ENCODE data around the gene CMKLR1.

CMKLR1 gene, protein sequence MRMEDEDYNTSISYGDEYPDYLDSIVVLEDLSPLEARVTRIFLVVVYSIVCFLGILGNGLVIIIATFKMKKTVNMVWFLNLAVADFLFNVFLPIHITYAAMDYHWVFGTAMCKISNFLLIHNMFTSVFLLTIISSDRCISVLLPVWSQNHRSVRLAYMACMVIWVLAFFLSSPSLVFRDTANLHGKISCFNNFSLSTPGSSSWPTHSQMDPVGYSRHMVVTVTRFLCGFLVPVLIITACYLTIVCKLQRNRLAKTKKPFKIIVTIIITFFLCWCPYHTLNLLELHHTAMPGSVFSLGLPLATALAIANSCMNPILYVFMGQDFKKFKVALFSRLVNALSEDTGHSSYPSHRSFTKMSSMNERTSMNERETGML

DNA sequence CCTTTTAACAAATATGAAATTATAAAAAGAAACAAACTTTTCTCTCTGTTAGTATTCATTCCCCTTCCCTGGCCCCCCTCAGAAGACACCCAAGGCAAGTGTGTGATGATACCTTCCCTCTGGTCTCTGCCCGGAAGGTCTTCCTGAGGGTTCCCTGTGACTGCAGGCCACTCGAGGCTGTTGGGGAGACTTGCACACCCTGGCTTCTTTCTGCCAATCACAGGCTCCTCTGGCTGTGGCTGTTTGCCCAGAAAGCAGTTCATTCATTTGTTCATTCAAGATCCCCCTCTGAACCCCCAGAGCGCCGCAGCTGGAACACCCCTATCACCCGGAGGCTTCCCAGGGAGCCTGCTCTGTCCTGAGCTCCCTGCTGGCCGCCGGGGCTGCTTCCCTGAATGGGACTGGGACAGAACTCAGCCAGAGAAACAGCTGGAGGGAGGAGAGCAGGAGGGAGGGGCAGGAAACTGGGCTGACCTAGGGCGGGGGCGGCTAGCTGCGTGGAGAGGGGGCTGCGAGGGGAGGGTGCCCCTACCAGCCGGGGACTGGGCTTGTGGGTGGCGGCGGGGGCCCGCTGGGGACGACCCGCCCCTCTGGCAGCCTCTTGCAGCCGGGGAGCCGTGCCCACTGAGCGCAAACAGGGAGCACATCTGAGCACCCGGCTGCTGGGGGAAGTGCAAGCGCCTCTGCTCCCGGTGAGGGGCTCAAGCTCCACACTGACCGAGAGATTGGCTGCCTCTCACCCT, at the start of gene CMKLR1:
CMKLR1 (minus strand) TSS at position 397 of the 743 bp plus-strand sequence. CDS start 45,720 bp downstream, outside the sequence.
- DNase-seq: no peak

DNA sequence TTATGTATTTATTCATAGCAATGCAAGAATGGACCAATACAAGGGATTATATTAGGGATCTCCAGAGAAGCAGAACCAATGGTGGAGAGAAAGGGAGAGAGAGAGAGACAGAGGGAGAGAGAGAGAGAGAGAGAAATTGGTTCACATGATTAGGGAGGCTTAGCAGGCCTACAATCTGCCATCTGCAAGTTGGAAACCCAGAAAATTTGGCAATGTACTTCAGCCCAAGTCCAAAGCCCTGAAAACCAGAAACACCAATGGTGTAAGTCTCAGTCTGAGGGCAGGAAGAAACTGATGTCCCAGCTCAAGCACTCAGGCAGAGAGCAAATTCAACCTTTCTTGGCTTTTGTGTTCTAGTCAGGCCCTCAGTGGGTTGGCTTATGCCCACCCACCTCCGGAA, 48.7 kb upstream of the CMKLR1 start:
- no peak for DNase-seq

DNA sequence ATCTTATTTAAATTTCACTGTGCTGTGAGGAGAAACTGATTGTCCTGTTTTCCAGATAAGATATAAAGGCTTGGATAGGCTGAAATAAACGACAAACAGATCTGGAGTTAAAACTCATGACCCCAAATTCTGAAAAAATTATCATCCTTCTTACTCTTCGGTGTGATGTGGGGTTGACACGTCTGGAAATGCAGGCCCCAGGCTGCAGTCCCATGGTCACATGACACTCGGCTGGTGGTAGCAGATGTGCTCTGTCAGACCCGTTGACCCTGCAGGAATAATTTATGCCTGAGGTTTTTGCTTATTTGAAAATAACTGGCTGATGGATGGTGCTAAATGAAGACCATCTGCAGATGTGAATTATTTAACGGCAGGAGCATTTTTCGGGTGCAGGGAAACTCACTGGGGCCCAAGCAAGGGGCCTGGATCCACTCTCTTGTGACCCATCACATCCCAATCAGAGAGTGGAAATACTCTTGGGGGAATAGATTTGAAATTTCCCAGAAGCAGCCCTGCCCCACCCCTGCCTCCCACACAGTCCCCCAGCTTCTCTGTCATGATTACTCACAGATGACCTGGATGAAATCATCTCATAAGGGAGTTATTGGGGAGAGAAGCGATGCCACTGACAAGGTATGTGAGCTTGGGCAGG, 47.7 kb upstream of the CMKLR1 start:
- DNase-seq: no peak

DNA sequence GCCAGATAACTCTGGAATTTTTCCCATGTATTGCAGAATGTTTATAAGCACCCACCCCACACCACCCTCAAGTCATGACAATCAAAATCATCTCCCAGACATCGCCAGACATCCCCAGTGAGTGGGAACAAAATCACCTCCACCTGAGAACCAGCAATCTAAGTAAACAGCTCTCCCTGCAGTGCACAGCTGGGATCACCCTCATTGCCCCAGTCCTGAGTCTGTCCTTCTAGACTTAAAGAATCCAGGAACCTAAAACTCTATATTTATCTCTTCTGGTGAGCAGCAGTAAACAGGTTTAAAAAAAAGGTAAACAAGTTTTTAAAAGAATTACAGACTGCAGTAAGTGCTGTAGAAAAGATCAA, 43.3 kb upstream of the CMKLR1 start:
- no peak for DNase-seq

DNA sequence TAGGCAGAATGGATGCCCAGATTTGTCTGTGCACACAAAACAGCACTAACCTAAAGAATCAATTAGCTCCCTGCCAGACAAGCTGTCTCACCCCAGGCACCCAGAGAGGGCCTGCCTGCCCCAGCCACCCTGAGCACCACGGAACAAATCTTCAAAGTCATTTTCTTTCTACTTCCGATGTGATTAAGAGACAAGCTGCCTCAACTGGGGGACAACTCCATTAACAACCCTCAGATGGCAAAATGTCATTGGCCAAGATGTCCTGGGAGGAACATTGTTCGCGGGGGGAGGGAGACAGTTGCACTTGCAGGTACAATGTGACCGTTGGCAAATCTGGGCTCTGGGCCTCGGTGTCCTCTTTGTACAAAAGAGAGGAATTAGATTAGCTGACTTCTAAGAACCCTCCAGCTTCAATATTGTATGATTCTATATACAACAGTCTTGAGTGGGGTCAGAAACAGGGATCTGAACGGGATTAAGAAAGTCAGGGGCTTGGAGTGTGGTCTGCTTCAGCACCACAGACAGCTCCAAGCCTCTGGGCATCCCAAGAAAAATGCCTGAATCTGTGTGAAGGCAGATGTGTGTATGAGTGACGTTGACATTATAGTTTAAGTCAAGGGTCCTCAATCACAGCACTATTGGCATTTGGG, 42.8 kb upstream of the CMKLR1 start:
- DNase-seq: no peak

DNA sequence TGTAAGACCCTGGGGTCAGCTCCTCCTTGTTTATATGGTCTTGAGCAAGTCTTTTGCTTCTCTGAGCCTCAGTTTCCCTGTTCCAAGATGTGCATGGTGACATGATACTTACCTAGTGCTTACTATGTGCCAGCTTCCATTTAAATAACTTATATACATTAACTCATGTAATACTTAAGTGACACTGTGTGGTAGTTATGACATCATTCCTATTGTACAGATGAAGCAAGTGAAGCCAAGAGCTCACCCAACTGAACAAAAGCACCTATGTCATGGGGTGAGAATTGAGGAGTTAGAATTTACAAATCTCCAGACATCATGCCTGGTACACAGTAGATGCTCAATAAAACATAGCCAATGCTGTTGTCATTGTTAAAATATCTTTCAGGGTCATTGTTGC, 41.3 kb upstream of the CMKLR1 start:
- no peak for DNase-seq

DNA sequence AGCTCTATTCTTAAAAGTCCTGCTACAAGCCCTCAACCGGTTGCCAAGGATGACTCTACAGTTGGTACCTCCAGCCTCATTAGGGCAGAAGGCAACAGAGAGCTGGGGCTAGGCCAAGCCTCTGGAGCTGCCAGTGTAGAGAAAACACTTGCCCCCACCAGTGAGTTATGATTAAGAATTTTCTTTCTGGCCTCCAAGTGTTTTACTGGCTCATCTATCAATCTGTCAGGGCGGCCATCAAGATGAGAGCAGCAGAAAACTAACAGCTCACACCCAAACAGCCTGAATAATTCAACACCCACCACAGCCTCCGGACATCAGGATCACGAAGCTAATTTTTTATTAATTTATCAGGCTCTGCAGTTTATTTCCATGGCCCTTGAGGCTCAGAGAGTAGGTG, 40.7 kb upstream of the CMKLR1 start:
- DNase-seq: no peak

DNA sequence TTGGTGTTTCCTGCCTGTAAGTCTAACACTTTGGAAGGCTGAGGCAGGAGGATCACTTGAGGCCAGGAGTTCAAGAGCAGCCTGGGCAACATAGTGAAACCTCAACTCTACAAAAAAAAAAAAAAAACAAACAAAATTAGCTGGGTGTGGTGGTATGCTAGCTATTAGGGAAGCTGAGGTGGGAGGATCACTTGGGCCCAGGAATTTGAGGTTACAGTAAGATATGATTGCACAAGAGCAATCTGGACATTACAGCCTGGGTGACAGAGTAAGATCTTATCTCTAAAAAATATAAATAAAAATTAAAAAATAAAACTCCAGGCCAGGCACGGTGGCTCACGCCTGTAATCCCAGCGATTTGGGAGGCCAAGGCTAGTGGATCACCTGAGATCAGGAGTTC, 39.8 kb upstream of the CMKLR1 start:
- DNase-seq: no peak

DNA sequence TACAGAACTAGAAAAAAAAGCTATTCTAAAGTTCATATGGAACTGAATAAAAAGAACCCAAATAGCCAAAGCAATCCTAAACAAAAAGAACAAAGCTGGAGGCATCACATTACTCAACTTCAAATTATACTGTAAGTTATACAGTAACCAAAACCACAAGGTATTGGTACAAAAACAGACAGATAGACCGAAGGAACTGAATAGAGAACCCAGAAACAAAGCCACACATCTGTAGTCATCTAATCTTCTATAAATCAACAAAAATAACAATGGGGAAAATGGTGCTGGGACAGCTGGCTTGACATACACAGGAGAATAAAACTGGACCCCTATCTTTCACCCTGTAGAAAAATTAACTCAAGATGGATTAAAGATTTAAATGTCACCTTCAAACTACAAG, 38.1 kb upstream of the CMKLR1 start:
- DNase-seq: no peak

DNA sequence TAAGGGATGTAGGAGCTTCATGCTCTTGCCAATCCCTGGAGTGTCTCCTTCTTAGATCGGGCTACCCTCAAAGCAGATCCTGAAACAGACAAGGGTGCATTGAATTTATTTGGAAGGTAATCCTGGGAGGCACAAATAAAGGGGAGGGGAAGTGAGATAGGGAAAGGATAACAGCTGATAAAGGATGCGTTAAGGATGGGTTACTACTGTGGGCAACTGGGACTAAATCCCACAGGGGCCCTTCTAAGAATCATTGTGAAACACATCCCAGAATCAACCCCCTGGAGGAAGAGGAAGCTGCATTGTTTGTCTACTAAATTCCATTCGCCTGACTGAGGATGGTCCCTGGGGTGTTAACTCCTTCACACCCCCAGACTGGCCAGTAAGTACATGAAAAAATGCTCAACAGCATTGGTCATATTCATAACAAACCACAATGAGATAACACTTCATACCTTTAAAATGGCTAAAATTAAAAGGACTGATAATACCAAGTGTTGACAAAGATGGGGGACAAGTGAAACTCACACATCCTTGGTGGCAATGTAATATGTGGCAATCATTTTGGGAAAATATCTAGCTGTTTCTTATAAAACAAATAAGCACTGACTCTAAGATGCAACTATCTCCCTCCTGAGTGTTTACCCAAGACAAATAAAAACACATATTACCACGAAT, 37.0 kb upstream of the CMKLR1 start:
- DNase-seq: no peak

DNA sequence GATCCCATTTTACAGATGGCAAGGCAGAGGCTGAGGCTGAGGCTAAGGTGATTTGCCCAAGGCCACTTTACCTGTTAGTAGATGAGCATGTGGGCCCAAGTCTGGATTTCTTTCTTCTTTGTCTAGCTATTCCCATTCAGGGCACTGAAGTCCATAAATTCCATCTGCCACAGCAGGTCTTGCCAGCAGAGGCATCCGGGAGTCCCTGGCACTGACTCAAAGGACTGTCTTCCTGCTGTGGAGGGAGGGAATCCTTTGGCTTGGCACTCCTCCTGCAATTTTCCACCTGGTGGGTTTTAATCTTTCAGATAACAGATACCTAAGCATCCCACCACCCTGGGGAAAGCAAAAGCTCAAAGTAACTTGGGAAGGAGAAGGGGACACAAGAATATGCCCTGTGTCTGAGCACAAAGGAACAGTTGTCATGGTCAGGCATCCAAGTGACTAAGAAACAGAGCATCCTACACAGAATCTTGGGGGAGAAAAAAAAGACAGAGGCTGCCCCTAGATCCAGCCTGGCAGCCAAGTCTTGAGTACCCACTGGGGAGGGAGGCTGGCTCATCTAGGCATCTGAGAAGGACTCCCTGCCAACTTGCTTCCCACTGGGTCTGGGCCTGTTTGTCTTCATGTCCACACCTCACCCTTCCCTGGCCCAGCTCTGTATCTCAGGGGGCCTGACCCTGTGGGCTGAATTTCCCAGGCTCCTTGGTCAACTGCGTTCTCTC, 35.6 kb upstream of the CMKLR1 start:
- no peak for DNase-seq

DNA sequence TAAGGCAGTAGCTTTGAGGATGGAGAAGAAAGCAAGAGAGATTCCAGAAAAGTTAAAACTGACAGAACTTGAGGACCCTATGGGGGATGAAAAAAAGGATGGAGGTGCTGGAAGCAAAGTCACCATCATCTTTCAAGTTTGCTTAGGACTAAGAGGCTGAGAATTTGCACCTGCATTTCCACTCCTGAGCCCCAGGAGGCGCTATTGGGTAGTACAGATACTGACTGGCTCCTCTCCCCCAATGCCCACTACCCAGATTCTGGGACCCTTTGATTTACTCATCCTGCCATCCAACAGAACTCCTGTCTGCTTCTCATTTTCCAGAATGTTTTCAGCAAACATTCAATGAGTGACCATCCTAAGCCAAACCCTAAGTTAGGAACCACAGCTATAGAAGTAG, 34.0 kb upstream of the CMKLR1 start:
- DNase-seq: no peak

DNA sequence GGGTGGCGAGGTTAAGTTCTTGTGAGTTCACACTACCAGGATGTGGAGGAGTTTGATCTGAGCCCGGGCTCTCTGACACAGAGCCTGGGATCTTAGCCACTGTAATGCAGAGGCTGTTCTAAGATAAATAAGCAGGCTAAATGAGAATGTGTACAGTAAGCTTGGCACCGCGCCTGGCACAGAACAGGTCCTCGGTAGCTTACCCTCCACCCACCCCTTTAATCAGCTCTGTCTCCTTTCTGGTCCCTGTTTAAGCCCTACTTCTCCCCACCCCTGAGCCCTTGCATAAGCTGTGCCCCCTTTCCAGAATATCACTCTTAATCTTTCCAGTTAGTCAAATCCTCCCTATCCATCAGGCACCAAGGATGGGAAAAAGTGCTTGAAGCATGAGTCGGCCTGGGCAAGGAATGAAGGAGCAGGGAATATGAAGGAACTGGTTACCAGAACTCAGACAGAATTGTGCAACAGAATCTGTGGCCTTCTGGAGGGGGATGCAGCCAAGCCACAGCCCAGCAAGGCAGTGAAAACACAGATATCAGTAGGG, 32.8 kb upstream of the CMKLR1 start:
- no peak for DNase-seq

DNA sequence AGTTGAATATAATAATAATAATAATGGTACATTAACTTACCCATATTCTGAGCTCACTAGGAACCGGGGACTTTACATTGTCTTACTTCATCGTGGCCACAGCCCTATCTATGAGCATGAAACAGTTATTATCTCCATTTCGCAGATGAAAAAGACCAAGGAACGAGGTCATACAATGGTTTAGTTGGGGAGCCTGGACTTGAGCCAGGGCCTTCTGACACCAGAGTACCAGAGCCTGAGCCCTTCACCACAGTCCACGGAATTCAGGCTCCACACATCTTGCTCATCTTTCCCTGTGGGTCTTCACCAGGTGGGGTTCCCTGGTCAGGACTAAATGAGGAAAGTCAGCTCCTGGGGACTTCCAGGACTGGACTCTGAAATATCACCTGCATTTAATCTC, 31.3 kb upstream of the CMKLR1 start:
- no peak for DNase-seq

DNA sequence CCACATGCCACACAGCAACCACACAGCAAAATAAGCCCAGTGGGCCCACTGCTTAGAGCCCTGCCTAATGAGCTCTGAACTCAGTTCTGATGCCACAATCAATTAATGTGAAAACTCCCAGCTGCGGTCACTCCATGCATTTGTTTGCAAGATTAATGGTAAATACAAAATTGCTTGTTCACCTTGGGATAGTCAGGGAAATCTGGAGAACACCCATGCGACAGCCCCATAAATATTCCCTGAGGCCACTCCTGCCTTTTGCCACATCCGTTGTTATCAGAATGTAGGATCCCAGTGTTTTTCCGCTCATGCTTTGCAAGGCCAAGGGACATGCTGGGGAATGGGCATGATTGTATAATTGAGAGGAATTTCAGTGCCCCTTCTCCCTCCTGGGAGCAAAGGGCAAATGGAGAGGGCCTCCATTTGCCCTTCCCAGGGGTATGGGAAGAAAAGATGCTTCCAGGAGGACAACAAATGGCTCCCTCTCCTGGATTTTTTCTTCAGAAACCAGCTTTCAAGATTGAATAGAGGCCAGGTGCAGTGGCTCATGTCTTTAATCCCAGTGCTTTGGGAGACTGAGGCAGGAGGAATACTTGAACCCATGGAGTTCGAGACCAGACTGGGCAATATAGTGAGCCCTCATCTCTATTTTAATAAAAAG, 30.8 kb upstream of the CMKLR1 start:
- DNase-seq: no peak

DNA sequence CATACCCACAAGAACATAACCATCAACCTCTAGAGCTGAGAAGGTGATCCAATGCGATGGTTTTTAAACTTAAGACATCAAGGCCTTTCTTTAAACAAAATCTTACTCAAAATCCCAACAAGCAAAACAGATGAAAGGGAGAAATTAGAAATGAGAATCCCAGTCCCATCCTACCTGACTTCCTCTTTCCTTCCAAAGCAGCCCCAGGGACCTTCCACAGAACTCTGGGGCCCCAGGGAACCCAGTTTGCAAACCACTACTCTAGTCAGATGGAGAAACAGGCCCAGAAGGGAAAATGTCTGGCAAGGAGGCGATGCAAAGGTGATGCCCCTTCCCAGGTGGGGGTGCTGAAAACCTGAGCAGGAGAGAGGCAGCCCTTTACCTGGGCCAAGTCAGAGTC, 29.0 kb upstream of the CMKLR1 start:
- no peak for DNase-seq

DNA sequence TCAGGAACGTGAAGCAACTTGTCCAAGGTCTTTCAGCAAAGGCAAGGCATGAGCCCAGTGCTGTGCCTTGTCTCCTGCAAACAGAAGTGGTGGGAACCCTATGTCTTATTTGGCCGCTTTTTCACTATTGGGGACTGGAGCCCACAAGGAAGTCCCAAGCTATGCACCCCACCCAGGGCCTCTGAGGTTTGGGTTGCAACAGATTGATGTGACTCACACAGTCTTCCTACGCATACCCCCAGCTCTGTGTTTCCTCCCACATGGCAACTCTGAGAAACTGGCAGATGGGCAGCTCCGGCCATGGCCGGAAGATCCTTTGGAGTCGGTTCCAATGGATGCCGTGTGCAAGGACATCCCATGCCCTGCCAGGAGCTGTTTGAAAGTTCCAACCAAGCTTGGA, 28.3 kb upstream of the CMKLR1 start:
- no peak for DNase-seq

DNA sequence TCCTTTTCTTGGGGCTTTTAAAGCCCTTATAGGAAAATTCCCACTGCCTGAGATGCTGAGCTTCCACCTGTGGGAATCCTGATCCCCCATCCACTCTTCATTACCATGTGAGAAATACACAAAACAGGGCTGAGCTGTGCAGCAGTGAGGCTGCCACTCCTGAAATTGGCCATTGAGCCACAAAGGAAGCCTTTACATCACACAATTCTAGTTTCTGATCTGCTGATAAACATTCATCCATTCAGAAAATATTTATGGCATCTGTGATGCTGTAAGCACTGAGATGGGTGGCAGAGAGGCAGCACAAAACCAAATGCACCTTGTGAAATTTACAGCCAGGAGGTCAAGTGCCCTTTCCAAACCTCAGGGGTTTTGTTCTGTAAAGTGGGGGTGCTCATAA, 26.2 kb upstream of the CMKLR1 start:
- DNase-seq: no peak

DNA sequence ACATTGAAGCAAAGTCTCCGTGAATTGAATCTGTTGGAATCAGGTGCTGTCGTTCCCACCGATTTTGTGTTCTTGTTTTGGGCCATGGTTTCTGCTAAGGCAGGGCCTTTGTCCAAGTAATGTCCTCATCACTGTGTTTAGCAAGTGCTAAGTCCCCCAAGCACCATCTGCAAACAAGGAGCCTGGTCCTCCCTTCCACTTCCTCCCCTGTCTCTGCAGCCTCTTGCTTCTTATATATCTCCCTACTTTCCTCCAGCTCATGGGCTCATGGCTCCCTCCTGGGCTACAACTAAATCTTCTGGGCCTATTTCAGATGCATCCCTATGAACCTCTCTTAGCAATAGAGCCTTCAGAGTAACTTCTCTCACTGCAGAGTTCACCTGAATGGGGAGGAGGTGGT, 25.8 kb upstream of the CMKLR1 start:
- no peak for DNase-seq

DNA sequence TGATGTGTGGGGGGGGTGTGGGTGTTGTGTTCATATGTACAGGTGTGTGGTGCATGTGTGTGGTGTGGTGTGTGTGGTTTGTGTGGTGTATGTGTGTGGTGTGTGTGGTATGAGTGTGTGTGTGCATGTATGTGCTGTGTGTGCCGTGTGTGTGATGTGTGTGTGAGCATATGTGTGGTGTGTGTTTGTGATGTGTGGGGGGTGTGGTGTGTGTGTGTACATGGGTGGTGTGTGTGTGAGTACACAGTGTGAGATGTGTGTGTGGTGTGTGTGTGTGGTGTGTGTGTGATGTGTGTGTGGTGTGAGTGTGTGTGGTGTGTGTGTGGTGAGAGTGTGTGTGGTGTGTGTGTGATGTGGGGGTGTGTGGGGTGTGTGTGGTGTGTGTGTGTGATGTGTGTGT, 24.5 kb upstream of the CMKLR1 start:
- DNase-seq: no peak

DNA sequence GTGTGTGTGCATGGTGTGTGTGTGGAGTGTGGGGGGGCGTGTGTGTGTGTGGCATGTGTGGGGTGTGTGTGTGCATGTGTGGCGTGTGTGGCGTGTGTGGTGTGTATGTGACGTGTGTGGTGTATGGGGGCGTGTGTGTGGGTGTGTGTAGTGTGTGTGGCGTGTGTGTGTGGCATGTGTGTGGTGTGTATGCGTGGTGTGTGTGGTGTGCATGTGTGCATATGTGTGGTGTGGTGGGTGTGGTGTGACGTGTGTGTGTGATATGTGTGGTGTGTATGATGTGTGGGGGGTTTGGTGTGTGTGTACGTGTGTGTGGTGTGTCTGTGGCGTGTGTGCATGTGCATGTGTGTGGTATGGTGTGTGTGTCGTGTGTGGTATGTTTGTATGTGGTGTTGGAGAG, 24.1 kb upstream of the CMKLR1 start:
- DNase-seq: no peak

DNA sequence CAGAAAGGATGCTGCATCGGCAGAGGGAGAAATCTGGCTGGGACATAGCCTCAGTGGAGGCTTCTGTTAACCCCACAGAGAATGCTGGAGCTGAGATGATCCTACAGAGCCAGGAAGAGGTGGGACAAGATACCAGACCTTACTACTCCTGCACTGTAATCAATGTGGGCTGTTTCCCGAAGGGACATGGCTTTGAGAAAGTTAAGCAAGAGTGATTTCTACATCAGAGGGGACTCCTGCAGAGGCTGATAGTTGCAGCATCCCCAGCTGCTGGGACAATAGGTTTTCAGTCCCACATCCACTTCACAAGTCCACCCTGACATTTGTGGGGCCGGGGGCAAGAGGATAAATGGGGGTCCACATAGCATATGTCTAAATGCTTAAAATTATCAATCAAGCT, 22.5 kb upstream of the CMKLR1 start:
- DNase-seq: no peak

Measured in GF-D8 (cell line).